NOMO-1 treated with DMSO at 0.1 percent for 48 hours (cell line): ENCODE data around the gene PPP2R2B.

Experiments
- DNase-seq: peaks from one replicate; lab custom pipeline; 2025; ENCODE audit not compliant: unreplicated experiment; lab: John Stamatoyannopoulos, UW

Gene PPP2R2B

GRCh38 chr5:146788898-146789297 lies 89.7 kb downstream of the PPP2R2B start:
- DNase-seq: no peak

GRCh38 chr5:146785065-146785464 lies 93.5 kb downstream of the PPP2R2B start:
- DNase-seq: peak; percentile 1

GRCh38 chr5:146781157-146781556 lies 97.4 kb downstream of the PPP2R2B start:
- DNase-seq: no peak

GRCh38 chr5:146779211-146779869 lies 99.2 kb downstream of the PPP2R2B start:
- DNase-seq: no peak

- no peak for DNase-seq
Measured at GRCh38 chr5:146778795-146779194, 99.8 kb downstream of the PPP2R2B start.

GRCh38 chr5:146778261-146778660 lies 100.3 kb downstream of the PPP2R2B start:
- DNase-seq: no peak

- DNase-seq: no peak
Measured at GRCh38 chr5:146772881-146773466, 105.6 kb downstream of the PPP2R2B start.

- no peak for DNase-seq
Measured at GRCh38 chr5:146770980-146771379, 107.6 kb downstream of the PPP2R2B start.

GRCh38 chr5:146770546-146770945 lies 108.0 kb downstream of the PPP2R2B start:
- DNase-seq: no peak

GRCh38 chr5:146767534-146767933 lies 111.0 kb downstream of the PPP2R2B start:
- no peak for DNase-seq

GRCh38 chr5:146766013-146766412 lies 112.5 kb downstream of the PPP2R2B start:
- no peak for DNase-seq

- DNase-seq: no peak
Measured at GRCh38 chr5:146765089-146765832, 113.3 kb downstream of the PPP2R2B start.

GRCh38 chr5:146762830-146763229 lies 115.7 kb downstream of the PPP2R2B start:
- no peak for DNase-seq

- DNase-seq: no peak
Measured at GRCh38 chr5:146761811-146762210, 116.7 kb downstream of the PPP2R2B start.

- DNase-seq: no peak
Measured at GRCh38 chr5:146758938-146759337, 119.6 kb downstream of the PPP2R2B start.

GRCh38 chr5:146758076-146758475 lies 120.5 kb downstream of the PPP2R2B start:
- DNase-seq: no peak

- DNase-seq: no peak
Measured at GRCh38 chr5:146756546-146756945, 122.0 kb downstream of the PPP2R2B start.

GRCh38 chr5:146755793-146756192 lies 122.8 kb downstream of the PPP2R2B start:
- no peak for DNase-seq

GRCh38 chr5:146754621-146755020 lies 123.9 kb downstream of the PPP2R2B start:
- DNase-seq: no peak

- DNase-seq: no peak
Measured at GRCh38 chr5:146753641-146754040, 124.9 kb downstream of the PPP2R2B start.

GRCh38 chr5:146751781-146752401 lies 126.7 kb downstream of the PPP2R2B start:
- no peak for DNase-seq

GRCh38 chr5:146751054-146751453 lies 127.5 kb downstream of the PPP2R2B start:
- DNase-seq: no peak
